Stomach smooth muscle (tissue), 2 donors: Measurements from ENCODE around the gene MCTP1.

Experiments used
- H3K27ac ChIP-seq: one replicate; pipeline ENCODE4 v1.7.0; 2013; ENCODE audit warnings: mild to moderate bottlenecking, low read length, inconsistent platforms
- H3K27me3 ChIP-seq, 2 donors: one replicate each; pipeline ENCODE4 v1.7.0; 2013; ENCODE audit warnings: low read length in 2 of 2; ENCODE audit not compliant: insufficient read depth in 2 of 2, control insufficient read depth in 1 of 2
- H3K36me3 ChIP-seq, 2 donors: one replicate each; pipeline ENCODE4 v1.7.0; 2013; ENCODE audit warnings: low read length in 2 of 2; ENCODE audit not compliant: control insufficient read depth in 2 of 2, insufficient read depth in 2 of 2
- H3K4me1 ChIP-seq: one replicate; pipeline ENCODE4 v1.7.0; 2013; ENCODE audit warnings: low read length; ENCODE audit not compliant: control insufficient read depth, insufficient read depth
- H3K4me3 ChIP-seq, 2 donors: one replicate each; pipeline ENCODE4 v1.7.0; 2013; ENCODE audit warnings: low read length in 2 of 2
- H3K9ac ChIP-seq, 2 donors: one replicate each; pipeline ENCODE4 v1.7.0; 2013; ENCODE audit warnings: low read length in 2 of 2, mild to moderate bottlenecking in 1 of 2
- H3K9me3 ChIP-seq, 2 donors: one replicate each; pipeline ENCODE4 v1.7.0; 2013; ENCODE audit warnings: low read length in 2 of 2; ENCODE audit not compliant: control insufficient read depth in 2 of 2
- donor health status: healthy.
- donor health status: Pancreatic carcinoma.

MCTP1 gene

GRCh38 chr5:95283022-95283615 lies 1.8 kb downstream of the MCTP1 start:
- no peaks in the 10 kb centered on the region for H3K36me3 ChIP-seq
- H3K9me3 ChIP-seq, result no peaks in the 10 kb centered on the region
- peaks cover 13% of the 10 kb centered on the region for H3K4me1 ChIP-seq
- no peak overlapping the region for H3K27ac ChIP-seq
- peaks cover 25 to 42% of the 10 kb centered on the region in 2 donors for H3K27me3 ChIP-seq
- H3K9ac ChIP-seq, result no peak overlapping the region
- H3K4me3 ChIP-seq, result peak overlapping the region in 1 of 2 donors; percentile 17

GRCh38 chr5:95281226-95281625 lies 3.7 kb downstream of the MCTP1 start:
- H3K4me3 ChIP-seq, result no peak overlapping the region
- no peak overlapping the region for H3K27ac ChIP-seq
- H3K4me1 ChIP-seq, result peaks cover 13% of the 10 kb centered on the region
- no peak overlapping the region for H3K9ac ChIP-seq
- peaks cover 24 to 42% of the 10 kb centered on the region in 2 donors for H3K27me3 ChIP-seq
- no peaks in the 10 kb centered on the region for H3K36me3 ChIP-seq
- no peaks in the 10 kb centered on the region for H3K9me3 ChIP-seq

- no peak overlapping the region for H3K9ac ChIP-seq
- peaks cover 13% of the 10 kb centered on the region for H3K4me1 ChIP-seq
- no peaks in the 10 kb centered on the region for H3K36me3 ChIP-seq
- H3K27me3 ChIP-seq, result peaks cover 18 to 38% of the 10 kb centered on the region in 2 donors
- H3K27ac ChIP-seq, result no peak overlapping the region
- H3K4me3 ChIP-seq, result no peak overlapping the region
- no peaks in the 10 kb centered on the region for H3K9me3 ChIP-seq
Observed at GRCh38 chr5:95280401-95281095, 4.3 kb downstream of the MCTP1 start.

GRCh38 chr5:95274011-95274410 lies 10.9 kb downstream of the MCTP1 start:
- H3K9ac ChIP-seq, result no peak overlapping the region
- no peak overlapping the region for H3K27ac ChIP-seq

GRCh38 chr5:95272316-95272929 lies 12.5 kb downstream of the MCTP1 start:
- peaks cover 0 to 2% of the 10 kb centered on the region in 2 donors for H3K27me3 ChIP-seq

More at GRCh38 chr5:95274011-95274410, 10.9 kb downstream of the MCTP1 start:
- Histone ChIP-seq H3K36me3 (no peaks in the 10 kb centered on the region), H3K4me1 (no peaks in the 10 kb centered on the region), H3K27me3 (peaks cover 0 to 3% of the 10 kb centered on the region in 2 donors), H3K9me3 (no peaks in the 10 kb centered on the region), H3K4me3 (no peak overlapping the region)

GRCh38 chr5:95262933-95263660 lies 21.8 kb downstream of the MCTP1 start:
- no peaks in the 10 kb centered on the region for H3K4me1 ChIP-seq

More at GRCh38 chr5:95272316-95272929, 12.5 kb downstream of the MCTP1 start:
- no peak overlapping the region for H3K9ac ChIP-seq
- no peaks in the 10 kb centered on the region for H3K9me3 ChIP-seq
- no peak overlapping the region for H3K27ac ChIP-seq
- no peak overlapping the region for H3K4me3 ChIP-seq
- H3K36me3 ChIP-seq, result no peaks in the 10 kb centered on the region
- H3K4me1 ChIP-seq, result no peaks in the 10 kb centered on the region

GRCh38 chr5:95261437-95262175 lies 23.3 kb downstream of the MCTP1 start:
- Histone ChIP-seq H3K4me1 (no peaks in the 10 kb centered on the region), H3K27me3 (no peaks in the 10 kb centered on the region), H3K36me3 (no peaks in the 10 kb centered on the region), H3K9ac (no peak overlapping the region), H3K4me3 (no peak overlapping the region), H3K27ac (no peak overlapping the region), H3K9me3 (no peaks in the 10 kb centered on the region)

More at GRCh38 chr5:95262933-95263660, 21.8 kb downstream of the MCTP1 start:
- Histone ChIP-seq H3K27ac (no peak overlapping the region), H3K27me3 (no peaks in the 10 kb centered on the region), H3K9ac (no peak overlapping the region), H3K36me3 (no peaks in the 10 kb centered on the region), H3K4me3 (no peak overlapping the region), H3K9me3 (no peaks in the 10 kb centered on the region)

- Histone ChIP-seq H3K9me3 (no peaks in the 10 kb centered on the region), H3K27ac (no peak overlapping the region), H3K4me3 (no peak overlapping the region), H3K36me3 (no peaks in the 10 kb centered on the region), H3K4me1 (no peaks in the 10 kb centered on the region), H3K27me3 (no peaks in the 10 kb centered on the region), H3K9ac (no peak overlapping the region)
Observed at GRCh38 chr5:95256991-95257390, 27.9 kb downstream of the MCTP1 start.

- Histone ChIP-seq H3K9ac (no peak overlapping the region), H3K9me3 (no peaks in the 10 kb centered on the region), H3K4me3 (no peak overlapping the region), H3K27ac (no peak overlapping the region), H3K27me3 (no peaks in the 10 kb centered on the region), H3K4me1 (no peaks in the 10 kb centered on the region), H3K36me3 (no peaks in the 10 kb centered on the region)
Observed at GRCh38 chr5:95256446-95256845, 28.4 kb downstream of the MCTP1 start.

- no peaks in the 10 kb centered on the region for H3K27me3 ChIP-seq
- no peak overlapping the region for H3K9ac ChIP-seq
- no peaks in the 10 kb centered on the region for H3K9me3 ChIP-seq
- H3K4me3 ChIP-seq, result no peak overlapping the region
- H3K4me1 ChIP-seq, result no peaks in the 10 kb centered on the region
- no peak overlapping the region for H3K27ac ChIP-seq
- H3K36me3 ChIP-seq, result no peaks in the 10 kb centered on the region
Observed at GRCh38 chr5:95252801-95253200, 32.1 kb downstream of the MCTP1 start.
